NK-92 (cell line): ENCODE data around the gene TRIM24.
"Not testable (repeated sequence)": the region's sequence is repeated elsewhere in the genome, so short reads cannot be mapped to it uniquely, and the experiment has no call there.

Experiments
- DNase-seq: peaks from one replicate; lab custom pipeline; 2025; ENCODE audit not compliant: unreplicated experiment; lab: John Stamatoyannopoulos, UW

The TRIM24 gene

DNA sequence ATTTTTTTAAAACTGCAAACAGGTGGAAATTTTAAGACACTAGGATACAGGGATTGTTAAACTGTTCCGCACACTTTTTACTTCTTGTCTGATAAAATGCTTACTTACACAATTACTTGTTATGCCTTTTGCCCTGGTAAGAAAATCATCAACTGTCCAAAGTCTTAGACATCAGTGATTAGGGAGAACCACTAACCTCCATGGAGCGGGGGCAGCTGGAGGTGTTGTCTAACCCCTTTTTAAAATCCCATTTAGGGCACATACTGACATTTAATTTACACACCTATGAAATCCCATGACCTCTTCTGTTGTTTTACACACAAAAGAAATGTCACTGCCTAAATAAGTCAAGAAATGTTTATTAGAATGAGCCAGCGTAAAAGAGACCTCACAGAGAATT, 65.7 kb downstream of the TRIM24 start:
- DNase-seq, result no peak

- no peak for DNase-seq
Measured at GRCh38 chr7:138527746-138528223, 67.7 kb downstream of the TRIM24 start.

DNA sequence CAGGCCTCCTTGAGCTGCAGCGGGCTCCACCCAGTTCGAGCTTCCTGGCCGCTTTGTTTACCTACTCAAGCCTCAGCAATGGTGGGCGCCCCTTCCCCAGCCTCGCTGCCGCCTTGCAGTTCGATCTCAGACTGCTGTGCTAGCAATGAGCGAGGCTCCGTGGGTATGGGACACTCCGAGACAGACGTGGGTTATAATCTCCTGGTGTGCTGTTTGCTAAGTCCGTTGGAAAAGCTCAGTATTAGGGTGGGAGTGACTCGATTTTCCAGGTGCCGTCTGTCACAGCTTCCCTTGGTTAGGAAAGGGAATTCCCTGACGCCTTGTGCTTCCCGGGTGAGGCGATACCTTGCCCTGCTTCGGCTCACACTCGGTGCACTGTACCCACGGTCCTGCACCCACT, 76.8 kb downstream of the TRIM24 start:
- not testable (repeated sequence) for DNase-seq

DNA sequence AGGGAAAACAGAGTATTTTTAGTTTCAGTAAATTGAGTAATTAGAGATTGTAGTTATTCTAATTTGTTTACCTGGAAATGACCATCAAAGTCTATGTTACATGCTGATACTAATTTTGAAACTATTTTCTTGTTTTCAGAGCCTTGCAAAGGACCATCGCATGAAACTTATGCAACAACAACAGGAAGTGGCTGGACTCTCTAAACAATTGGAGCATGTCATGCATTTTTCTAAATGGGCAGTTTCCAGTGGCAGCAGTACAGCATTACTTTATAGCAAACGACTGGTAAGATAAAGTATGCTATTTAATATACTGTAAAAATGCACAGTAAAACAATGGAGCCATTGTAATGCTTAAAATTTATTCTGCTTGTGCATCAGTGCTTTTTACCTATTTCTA, 78.5 kb downstream of the TRIM24 start:
- DNase-seq, result no peak

DNA sequence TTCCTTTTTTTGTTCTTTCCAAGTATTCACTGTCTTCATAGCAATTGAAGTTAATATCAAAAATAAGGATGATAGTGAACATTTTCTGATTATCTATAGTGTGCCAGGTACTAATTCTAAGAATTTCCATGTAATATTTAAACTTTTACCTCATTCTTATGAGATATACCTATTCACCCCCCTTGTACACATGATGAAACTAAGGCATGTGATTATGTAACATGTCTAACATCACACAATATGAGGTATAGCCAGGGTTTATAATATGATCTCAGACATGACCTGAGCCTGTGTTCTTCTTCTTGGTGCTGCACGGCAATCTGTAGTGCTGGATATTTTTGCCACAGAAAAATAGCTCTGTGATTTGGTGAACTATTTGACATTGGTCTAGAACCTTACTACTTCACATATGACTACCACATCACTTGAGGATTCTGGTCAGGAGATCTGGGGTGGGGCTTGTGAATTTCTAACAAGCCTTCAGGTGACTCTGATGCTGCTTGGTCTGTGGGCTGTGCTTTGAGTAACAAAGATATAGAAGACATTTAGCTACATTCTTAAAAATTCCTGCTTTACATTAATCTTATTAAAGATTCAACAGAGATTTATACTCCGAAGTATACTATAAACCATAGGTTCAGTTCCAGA, 79.1 kb downstream of the TRIM24 start:
- DNase-seq, result no peak

DNA sequence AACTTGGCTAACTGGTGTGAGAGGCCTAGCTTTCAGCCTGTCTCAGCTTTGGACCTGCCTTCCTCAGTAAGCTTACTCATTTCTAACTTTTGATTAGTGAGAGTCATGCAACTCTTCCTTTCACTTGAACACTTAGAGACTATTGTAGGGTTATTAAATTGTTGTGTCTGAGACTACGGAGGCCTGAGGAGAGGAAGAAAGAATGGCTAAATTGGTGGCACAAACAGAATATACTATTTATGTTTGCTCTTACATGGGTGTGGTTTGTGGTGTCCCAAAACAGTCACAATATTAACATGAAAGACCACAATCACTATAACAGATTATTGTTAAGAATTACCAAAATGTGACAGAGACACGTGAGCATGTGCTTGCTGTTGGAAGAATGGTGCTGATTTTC, 82.1 kb downstream of the TRIM24 start:
- DNase-seq, result no peak

DNA sequence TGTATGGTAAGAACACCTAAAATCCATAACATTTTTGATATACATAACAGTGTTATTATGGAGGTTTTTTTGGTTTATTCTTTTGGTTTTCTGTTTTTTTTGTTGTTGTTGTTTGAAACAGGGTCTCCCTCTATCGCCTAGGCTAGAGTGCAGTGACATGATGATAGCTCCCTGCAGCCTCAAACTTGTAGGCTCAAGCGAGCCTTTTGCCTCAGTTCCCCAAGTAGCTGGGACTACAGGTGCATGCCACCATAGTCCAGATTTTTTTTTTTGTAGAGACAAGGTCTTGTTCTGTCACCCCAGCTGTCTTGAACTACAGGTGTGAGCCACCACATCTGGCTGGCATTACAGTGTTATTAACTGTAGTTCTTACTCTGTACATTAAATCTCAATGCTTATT, 83.7 kb downstream of the TRIM24 start:
- DNase-seq, result no peak

DNA sequence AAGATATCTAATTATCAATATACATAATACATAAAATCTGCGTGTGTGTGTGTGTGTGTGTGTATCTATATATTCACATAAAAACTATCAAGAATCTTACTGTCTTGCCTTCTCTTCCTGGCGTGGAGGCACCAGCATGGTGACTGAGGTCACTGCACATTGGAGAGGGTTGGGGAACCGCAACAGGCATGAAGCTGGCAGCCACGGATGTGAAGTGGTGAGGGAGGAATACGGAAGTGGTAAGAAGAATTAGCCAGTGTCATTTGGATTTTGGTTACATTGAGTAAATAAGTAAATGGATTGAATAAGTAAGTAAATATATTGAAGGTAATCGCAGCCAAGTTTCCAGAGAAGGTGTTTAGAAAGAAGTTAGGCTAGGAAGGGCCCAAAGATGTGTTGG, 85.1 kb downstream of the TRIM24 start:
- no peak for DNase-seq

GRCh38 chr7:138546064-138546619, 86.1 kb downstream of the TRIM24 start:
- DNase-seq, result no peak

- DNase-seq, result no peak
Measured at GRCh38 chr7:138546829-138547228, 86.8 kb downstream of the TRIM24 start.

DNA sequence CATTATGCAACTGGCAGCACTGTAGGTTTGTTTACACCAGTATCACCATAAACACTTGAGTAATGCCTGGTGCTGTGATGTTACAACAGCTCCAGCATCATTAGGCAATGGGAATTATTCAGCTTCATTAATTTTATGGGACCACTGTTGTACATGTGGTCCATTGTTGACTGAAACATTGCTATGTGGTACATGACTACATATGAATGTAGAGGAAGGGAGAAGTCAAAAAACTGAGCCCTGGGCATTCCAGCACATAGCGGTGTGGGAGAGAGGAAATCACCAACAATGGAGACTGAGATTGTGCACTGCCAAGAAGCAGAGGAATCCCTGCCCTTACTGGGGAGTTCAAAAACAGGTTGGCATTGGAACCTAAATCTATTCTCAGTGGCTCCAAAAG, 89.0 kb downstream of the TRIM24 start:
- DNase-seq, result no peak

- DNase-seq, result no peak
Measured at GRCh38 chr7:138550337-138550736, 90.3 kb downstream of the TRIM24 start.

DNA sequence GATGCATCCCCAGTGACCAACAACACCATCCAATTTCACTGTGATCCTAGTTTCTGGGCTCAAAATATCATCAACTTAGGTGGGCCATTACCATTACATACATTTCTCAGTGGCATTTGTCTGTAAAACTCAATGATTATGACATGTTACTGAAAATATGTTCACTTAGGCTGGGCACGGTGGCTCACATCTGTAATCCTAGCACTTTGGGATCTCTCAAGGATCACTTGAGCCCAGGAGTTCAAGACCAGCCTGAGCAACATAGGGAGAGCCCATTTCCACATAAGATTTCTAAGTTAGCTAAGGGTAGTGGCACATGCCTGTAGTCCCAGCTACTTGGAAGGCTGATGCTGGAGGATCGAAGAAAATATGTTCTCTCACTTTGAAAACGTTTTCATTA, 91.0 kb downstream of the TRIM24 start:
- no peak for DNase-seq

DNA sequence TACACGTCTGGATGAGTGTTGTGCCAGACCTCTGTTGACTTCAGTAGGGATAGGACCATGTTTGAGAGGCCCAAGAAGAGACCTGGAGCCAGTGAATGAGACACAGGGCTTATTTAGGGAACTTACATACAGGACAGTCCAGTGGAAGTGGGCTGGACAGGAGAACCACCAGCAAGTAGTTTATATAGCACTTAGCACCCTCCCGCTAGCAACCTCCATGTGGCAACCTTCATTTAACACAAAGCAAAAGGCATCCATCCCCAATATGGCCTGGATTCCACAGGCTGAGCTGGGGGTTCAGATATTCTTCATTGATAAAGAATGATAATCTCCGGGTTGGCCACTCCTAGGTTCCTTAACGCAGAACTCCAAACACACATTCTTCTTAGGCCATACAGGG, 93.7 kb downstream of the TRIM24 start:
- DNase-seq, result no peak

GRCh38 chr7:138554674-138555073, 94.6 kb downstream of the TRIM24 start:
- DNase-seq, result no peak

- DNase-seq, result no peak
Measured at GRCh38 chr7:138555684-138556083, 95.6 kb downstream of the TRIM24 start.

- DNase-seq, result no peak
Measured at GRCh38 chr7:138556771-138557484, 96.9 kb downstream of the TRIM24 start.

GRCh38 chr7:138559448-138559847, 99.4 kb downstream of the TRIM24 start:
- DNase-seq, result no peak

GRCh38 chr7:138563808-138564207, 103.7 kb downstream of the TRIM24 start:
- no peak for DNase-seq

DNA sequence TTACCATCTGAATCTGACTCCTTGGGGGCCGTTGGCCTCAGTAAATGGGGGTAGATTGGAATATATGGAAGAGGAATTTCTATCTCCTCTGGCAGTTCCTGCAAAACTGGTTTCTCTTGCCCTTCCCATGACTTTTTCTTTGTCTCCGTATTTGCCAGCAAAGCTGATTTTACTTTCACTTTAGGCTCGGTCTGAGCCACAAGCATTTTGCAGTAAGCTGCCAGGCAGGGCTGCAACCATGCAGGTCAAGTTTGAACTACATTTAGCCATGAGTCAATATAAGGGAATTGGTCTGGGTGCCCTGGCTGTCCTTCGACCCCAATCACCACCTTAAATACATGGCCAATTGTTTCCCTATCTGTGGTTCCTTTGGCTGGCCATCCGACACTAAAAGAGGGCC, 104.3 kb downstream of the TRIM24 start:
- DNase-seq, result no peak

- no peak for DNase-seq
Measured at GRCh38 chr7:138565071-138565450, 105.0 kb downstream of the TRIM24 start.

DNA sequence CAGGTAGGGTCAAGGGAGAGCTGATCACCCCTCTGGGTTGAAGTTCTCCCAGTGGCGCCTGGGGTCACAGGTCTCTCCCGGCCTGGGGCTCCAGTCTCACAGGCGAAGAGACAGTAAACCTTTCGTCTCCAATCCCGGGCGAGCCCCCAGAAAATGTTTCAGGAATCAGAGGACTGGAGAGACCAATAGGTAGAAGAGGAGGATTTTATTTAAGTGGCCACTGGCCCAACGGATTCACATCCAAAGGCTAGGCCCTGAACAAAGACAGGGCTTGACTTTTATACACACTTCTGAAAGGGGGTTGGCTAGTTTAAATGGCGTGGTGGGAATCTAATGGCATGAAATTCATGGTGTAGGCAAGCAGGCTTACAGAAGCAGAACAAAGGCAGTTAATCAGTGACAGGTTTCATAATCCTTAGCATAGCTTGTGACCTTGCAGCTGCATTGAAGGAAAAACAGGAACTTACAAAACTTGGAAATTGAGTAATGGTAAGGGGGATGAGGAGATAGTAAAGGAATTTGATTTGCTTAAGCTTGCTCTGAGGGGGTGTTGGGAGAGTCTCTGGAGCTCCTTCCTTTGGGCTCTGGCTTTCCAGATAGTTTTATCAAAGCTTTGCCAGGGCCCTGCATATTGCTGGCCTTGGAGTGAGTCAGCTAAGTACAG, 105.5 kb downstream of the TRIM24 start:
- no peak for DNase-seq
